ENCODE data around the gene GLP2R. TPM values are rescaled to one million over a fixed set of nuclear protein-coding genes. Genes with fewer than 3 reads are reported as not detected.

GLP2R gene
- total and polyA plus RNA-seq, 10 of the 15 experiments (the other 5 are each of a cell fraction or from before 2014, with no cell fraction given) = not detected

GRCh38 chr17:9802294-9802693, 23.4 kb upstream of the GLP2R start:
- TF ChIP-seq MYC (IDR thresholded peaks at IDR 0.05; ENCODE audit: insufficient read depth, insufficient read length, insufficient replicate concordance, low read length, severe bottlenecking) (no peak), ZBED1 (IDR thresholded peaks at IDR 0.05; ENCODE audit: borderline replicate concordance) (no peak), BMI1 (IDR thresholded peaks at IDR 0.05; ENCODE audit: borderline replicate concordance) (no peak), NFYB (IDR thresholded peaks at IDR 0.05; ENCODE audit: insufficient read depth, low read depth, low read length) (no peak), FOXM1 (IDR thresholded peaks at IDR 0.05; ENCODE audit: low read depth, low read length) (no peak), ZNF217 (IDR thresholded peaks at IDR 0.05) (no peak), TCF12 (IDR thresholded peaks at IDR 0.05; ENCODE audit: low read depth, low read length) (no peak), MEF2A (IDR thresholded peaks at IDR 0.05; ENCODE audit: insufficient read depth, low read depth, low read length) (no peak), TAF1 (IDR thresholded peaks at IDR 0.05; ENCODE audit: borderline replicate concordance, low read depth, low read length) (no peak), TCF7 (IDR thresholded peaks at IDR 0.05; ENCODE audit: borderline replicate concordance) (no peak), BCL11A (IDR thresholded peaks at IDR 0.05; ENCODE audit: low read depth, low read length) (no peak), PAX8 (IDR thresholded peaks at IDR 0.05) (no peak), CREM (IDR thresholded peaks at IDR 0.05; ENCODE audit: low read depth) (no peak), SP1 (IDR thresholded peaks at IDR 0.05; ENCODE audit: low read depth, low read length) (no peak)
- TF ChIP-seq, protein P1, sequence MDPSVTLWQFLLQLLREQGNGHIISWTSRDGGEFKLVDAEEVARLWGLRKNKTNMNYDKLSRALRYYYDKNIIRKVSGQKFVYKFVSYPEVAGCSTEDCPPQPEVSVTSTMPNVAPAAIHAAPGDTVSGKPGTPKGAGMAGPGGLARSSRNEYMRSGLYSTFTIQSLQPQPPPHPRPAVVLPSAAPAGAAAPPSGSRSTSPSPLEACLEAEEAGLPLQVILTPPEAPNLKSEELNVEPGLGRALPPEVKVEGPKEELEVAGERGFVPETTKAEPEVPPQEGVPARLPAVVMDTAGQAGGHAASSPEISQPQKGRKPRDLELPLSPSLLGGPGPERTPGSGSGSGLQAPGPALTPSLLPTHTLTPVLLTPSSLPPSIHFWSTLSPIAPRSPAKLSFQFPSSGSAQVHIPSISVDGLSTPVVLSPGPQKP (IDR thresholded peaks at IDR 0.05; ENCODE audit: low read depth, low read length) = no peak
- WGBS (ENCODE audit: insufficient coverage, insufficient replicate concordance, low lambda C conversion rate, missing lambda C conversion rate) = 50% methylated on average over 13 of the region's 13 CpGs
- no peaks in the 10 kb centered on the region for H4K20me1 ChIP-seq (ENCODE audit: control insufficient read depth, insufficient read depth)
- ChIA-PET CTCF (no interaction called here), RAD21 (ENCODE audit: unreplicated experiment) (no interaction called here), POLR2A (no interaction called here), SMC1A (ENCODE audit: uncharacterized antibody, unreplicated experiment) (no interaction called here)
- no peak overlapping the region for H3K9ac ChIP-seq (ENCODE audit: control insufficient read depth, insufficient read depth, low read length)
- no peaks in the 10 kb centered on the region for H3K9me3 ChIP-seq (replicated peaks; ENCODE audit: control insufficient read depth, insufficient read depth, low read length)
- no peak overlapping the region for H3K4me3 ChIP-seq
- no peaks in the 10 kb centered on the region for H3K79me2 ChIP-seq (ENCODE audit: control insufficient read depth, insufficient read depth, low read length)
- no peak overlapping the region for H3K27ac ChIP-seq (ENCODE audit: control insufficient read depth, insufficient read depth)
- ATAC-seq (no peak), DNase-seq (ENCODE audit: low read depth, low spot score) (no peak), FAIRE-seq (no peak)
- H3K4me1 ChIP-seq (ENCODE audit: control insufficient read depth, insufficient read depth, low read length) = no peaks in the 10 kb centered on the region
- H3K36me3 ChIP-seq (ENCODE audit: control insufficient read depth in 2 of 2, insufficient read depth in 2 of 2, low read length in 1 of 2) = no peaks in the 10 kb centered on the region
- H3K27me3 ChIP-seq (replicated peaks in 1 of 2; ENCODE audit: control insufficient read depth in 2 of 2, insufficient read depth in 2 of 2, low read length in 1 of 2) = no peaks in the 10 kb centered on the region; a peak in 1 of 4 replicates
- in situ Hi-C loops (cut with MboI) (no loop called here), intact Hi-C loops (cut with micrococcal nuclease; ENCODE audit: unreplicated experiment) (no loop called here)
- no peak overlapping the region for H3K4me2 ChIP-seq (ENCODE audit: control insufficient read depth, insufficient read depth)
- BruUV-seq (replicated peaks) = no TSS peak
- H2AFZ ChIP-seq (ENCODE audit: control insufficient read depth, low read depth, low read length) = no peak overlapping the region
